SH-SY5Y (cell line): Measurements from ENCODE around the gene CFAP57.
A peak's percentile ranks its signal among the peaks of the same experiment; 100 is the strongest.

Experiments
- GATA2 ChIP-seq: IDR thresholded peaks from 2 replicates; pipeline ENCODE4 v1.6.1; 2011; ENCODE audit warnings: mild to moderate bottlenecking, low read depth, low read length
- GATA3 ChIP-seq: IDR thresholded peaks from 2 replicates; pipeline ENCODE4 v1.6.1; 2011; ENCODE audit warnings: low read depth, mild to moderate bottlenecking, low read length, moderate library complexity

CFAP57 gene

DNA sequence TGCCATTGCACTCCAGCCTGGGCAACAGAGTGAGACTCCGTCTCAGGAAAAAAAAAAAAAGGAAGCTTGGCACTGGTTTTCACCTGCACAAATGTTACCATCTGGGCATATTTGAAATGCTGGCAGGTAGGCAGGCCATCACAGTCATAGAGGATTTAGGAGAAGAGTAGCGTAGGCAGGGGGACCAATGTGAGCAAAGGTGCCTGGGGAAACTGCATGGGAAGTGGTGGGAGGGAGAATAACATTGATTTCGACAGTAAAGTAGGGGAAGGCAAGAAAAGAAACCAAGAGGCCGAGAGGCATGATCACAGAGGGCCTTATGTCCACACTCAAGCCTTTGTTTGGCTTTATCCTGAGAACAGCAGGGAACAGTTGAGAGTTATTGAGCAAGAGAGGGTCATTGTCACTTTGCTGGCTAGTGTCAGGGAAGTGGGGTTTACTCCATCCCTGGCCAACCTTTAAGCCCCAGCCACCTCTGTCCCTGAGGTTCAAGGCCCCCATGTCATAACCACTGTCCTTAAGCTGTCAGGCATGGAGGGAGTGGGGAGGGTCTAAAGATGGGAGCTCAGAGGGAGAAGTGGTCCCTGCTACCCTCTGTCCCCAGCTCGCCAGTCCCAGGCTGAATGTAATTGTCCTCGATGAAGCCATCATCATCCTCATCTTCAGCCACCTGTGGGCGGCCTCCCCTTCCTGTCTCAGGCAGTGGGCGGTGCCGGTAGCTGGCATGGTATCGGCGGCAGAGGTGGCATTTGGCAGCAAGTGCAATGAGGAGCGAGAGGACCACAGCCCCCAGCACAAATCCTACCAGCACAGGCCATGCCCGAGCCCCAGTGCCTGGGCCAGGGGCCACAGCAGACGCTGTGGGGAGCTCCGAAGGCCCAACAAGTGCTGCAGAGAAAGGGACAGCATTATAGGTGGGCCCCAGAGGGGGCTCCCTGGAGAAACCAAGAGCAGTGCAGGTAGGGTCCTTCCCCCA is 110.4 kb downstream of the CFAP57 start:
- TF ChIP-seq GATA3 (no peak), GATA2 (no peak)

- TF ChIP-seq GATA3: no peak
These were observed 111.9 kb downstream of the CFAP57 start for GRCh38 chr1:43284065-43284464.

DNA sequence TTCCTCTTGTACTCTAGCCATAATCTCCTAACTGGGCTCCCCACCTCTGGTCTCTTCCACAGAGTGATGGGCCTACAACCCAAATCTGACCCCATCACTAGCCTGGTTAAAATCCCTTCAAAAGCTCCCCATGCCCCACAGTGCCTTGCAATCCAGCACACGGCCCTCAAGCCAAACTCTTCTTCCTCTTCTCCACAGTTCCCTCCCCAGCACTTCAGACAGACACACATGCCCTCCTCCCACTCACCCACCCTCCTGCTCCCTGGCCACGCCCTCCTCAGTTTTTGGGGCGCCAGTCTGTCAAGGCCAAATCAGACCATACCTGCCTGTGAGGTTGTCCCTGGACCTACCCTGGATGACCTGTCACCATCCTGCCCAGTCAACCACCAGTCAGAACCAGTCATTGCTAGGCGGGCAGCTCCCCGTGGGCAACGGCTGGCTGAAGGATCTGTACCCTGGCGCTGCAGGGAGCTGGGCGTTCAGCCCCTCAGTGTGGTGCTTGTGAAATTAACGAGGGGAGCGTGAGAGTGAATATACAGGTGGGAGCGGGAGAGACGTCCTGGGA is 112.5 kb downstream of the CFAP57 start:
- no peak for TF ChIP-seq GATA2
- TF ChIP-seq GATA3: no peak

GRCh38 chr1:43285269-43285990 is 113.3 kb downstream of the CFAP57 start, which contains the start of gene C1orf210:
TSS of gene C1orf210 (minus strand) at chr1:43285581. CDS start at chr1:43283270, 2,311 bp downstream.
- TF ChIP-seq GATA3 (no peak), GATA2 (no peak)

DNA sequence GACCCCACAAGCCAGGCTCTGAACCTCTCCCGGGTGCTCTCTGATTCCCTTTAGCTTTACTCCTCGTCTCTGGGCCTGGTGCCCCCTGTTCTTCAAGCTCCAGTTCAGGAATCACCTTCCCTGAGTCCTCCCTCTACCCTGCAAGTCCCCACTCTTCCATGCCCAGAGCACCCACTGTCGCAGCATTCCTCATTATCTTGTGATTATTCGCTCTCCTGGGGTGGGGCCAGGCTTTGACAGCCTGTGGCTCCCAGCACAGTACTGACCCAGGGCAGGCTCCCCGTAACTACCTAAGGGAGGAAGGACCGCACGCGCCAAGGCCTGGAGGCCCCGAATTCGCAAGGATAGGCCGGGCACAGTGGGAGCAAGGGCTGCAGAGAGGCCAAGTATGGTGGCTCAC is 114.0 kb downstream of the CFAP57 start:
- no peak for TF ChIP-seq GATA3
- TF ChIP-seq GATA2: no peak

GRCh38 chr1:43286533-43286932 is 114.4 kb downstream of the CFAP57 start:
- TF ChIP-seq GATA3 (no peak), GATA2 (no peak)

DNA sequence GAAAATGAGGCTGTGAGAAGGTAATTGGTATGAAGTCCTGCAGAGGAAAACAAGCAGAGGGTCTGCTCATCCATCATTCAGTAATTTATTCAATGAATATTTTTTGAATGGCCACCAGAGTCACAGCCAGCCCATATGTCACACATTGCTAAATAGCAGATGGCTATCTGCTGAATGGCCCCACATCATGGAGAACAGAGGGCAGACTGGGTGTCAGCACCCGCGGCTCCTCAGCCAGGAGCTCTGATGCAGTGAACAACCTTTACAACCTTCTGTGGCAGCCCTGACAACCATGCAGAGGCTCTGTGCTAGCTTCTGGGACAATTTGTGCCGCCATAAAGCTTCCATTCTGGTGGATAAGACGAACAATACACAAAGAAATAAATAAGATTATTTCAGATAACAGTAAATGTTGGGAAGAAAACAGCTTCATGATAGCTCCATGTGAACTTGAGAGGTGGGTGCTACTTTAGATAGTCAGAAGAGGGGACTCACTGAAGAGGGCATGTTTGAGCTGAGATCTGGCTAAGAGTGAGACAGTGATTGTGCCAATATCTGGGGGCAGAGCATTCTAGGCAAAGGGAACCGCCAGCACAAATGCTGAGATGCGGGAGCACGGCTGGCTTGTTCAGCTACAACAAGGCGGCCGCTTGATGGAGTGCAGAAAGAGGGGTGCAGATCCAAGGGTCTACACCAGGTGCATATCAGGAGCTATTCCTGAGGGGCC is 116.1 kb downstream of the CFAP57 start:
- TF ChIP-seq GATA2 (peak; percentile 17; the same call in 1 of the 2 replicates), GATA3 (no peak)

- TF ChIP-seq GATA2 (no peak), GATA3 (no peak)
These were observed 116.9 kb downstream of the CFAP57 start for GRCh38 chr1:43288785-43289706.

DNA sequence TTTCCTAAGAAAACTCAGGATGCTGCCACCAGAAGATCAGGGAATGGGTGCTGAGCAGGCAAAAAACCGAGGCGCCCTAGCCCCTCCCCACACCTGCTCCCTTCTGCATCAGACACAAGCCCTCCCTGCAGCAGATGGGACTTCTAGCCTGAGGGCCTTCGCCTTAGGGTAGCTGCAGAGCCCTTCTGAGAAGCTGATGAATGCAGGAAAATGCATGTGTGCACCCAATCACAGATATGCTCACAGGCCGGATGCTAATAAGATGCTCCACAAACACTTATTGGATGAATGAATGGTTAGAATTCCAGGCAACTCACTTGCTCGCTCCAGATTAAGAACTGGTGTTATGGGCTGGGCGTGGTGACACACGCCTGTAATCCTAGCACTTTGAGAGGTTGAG is 120.1 kb downstream of the CFAP57 start:
- TF ChIP-seq GATA2 (no peak), GATA3 (no peak)

GRCh38 chr1:43292679-43293078 is 120.5 kb downstream of the CFAP57 start:
- TF ChIP-seq GATA3: no peak

DNA sequence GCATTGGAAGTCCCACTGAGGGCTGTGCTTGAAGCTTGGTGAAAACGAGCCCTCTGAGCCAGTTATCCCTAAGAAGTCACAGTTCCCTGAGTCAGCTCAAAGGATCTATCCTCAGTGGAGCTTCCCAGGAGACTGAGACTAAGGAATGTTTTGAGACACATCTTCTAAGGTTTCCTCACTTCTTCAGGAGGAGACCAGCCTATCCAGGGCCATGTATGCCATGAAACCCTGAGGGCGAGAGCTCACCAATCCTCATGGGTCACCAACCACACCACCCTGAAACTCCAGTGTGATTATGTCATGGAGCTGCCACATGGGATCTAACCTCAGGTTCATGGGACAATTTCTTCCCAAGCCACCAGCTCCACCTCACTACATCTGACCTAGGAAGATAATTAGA is 121.0 kb downstream of the CFAP57 start:
- no peak for TF ChIP-seq GATA2
- TF ChIP-seq GATA3: no peak

GRCh38 chr1:43293896-43294760 is 122.0 kb downstream of the CFAP57 start:
- TF ChIP-seq GATA2 (no peak), GATA3 (no peak)
